ENCODE measurements around the gene LIN7C.
"Not testable (repeated sequence)": the region's sequence is repeated elsewhere in the genome, so short reads cannot be mapped to it uniquely, and the experiment has no call there.

The LIN7C gene

DNA sequence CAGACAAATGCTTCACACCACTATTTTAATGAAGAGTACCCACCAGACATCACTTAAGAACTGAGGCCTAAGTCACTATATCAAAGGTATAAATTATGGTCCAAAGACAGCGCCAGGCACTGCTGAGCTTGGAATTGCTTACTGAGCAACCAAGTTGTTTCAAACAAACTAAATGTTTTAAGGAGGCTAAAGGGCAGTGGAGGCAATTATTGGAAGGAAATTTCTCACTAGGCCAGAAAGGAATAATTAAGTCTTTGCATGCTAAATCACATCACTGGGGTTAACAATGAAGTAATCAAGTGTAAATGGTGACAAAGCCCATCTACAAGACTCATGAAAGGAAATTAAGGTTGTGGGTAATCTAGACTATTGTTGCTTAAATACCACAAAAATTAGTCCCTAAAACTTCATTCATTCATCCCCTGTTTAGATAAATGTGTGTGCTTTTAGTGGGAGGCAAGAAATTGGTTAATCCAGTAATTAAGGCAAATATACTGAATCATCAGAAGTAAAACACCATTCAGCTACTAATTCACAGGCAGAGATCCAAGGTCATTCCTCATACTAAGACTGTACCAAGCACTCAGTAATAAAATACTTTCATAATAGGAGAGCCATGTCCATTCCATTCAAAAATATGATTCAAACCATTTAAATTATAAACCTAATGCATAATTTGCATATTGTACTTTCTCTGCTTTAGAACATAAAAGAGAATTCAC, 55.2 kb downstream of the LIN7C start:
- no peak for DNase-seq (ENCODE audit: extremely low read depth in 1 of 2, low read depth in 1 of 2)

DNA sequence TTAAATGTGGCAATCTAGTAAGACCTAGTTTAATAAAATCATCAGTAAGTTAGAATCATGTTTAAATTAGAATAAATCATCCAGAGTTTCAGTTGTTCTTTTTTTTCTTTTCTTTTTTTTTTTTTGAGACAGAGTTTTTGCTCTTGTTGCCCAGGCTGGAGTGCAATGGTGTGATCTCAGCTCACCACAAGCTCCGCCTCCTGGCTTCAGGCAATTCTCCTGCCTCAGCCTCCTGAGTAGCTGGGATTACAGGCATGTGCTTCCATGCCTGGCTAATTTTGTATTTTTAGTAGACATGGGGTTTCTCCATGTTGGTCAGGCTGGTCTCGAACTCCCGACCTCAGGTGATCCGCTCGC, 58.4 kb downstream of the LIN7C start:
- DNase-seq (ENCODE audit: extremely low read depth in 1 of 2, low read depth in 1 of 2), result not testable (repeated sequence)

DNA sequence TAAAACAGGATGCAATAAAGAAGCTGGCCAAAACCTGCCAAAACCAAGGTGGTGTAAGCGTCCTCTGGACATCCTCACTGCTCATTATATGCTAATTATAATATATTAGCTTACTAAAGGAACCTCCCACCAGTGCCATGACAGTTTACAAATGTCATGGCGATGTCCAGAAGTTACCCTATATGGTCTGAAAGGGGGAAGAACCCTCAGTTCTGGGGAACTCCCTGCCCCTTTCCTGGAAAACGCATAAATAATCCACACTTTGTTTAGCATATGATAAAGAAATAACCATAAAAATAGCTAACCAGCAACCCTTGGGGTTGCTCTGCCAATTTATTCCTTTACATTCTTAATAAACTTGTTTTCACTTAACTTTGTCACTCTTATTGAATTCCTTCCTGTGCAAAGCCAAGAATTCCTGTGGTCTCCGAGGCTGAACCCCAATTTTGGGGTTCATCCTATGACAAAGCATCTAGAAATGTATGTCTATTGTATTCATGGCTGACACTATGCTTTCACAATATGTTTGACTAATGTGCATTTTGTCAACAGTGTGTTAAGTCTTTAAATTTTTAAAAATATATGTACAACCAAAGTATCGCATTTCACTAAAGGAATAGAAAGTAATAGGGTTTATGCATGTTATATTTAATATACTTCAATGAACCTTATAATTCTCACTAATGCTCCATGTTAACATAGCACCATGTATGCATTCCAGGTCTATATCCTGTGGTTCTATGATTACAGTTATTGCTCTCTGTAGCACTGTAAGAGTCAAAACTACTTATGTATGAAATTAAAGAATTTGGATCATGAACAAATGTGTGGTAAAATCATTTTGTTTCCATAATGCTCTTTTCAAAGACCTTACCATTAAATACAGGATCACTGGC, 59.0 kb downstream of the LIN7C start:
- DNase-seq (ENCODE audit: extremely low read depth in 1 of 2, low read depth in 1 of 2), result no peak

DNA sequence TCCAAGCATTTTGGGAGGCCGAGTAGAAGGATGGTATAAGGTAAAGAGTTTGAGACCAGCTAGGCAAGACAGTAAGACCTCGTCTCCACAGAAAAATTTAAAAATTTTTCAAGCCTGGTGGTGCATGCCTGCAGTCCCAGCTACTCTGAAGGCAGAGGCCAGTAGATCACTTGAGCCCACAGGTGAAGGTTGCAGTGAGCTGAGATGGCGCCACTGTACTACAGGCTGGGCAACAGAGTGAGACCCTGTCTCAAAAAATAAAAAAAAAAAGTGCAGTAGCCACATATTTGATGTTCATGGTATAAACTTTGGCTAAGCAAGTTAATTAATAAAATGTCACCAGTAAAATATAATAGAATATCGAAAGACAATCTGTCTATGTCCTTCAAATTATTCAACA, 60.9 kb downstream of the LIN7C start:
- no peak for DNase-seq (ENCODE audit: extremely low read depth in 1 of 2, low read depth in 1 of 2)

DNA sequence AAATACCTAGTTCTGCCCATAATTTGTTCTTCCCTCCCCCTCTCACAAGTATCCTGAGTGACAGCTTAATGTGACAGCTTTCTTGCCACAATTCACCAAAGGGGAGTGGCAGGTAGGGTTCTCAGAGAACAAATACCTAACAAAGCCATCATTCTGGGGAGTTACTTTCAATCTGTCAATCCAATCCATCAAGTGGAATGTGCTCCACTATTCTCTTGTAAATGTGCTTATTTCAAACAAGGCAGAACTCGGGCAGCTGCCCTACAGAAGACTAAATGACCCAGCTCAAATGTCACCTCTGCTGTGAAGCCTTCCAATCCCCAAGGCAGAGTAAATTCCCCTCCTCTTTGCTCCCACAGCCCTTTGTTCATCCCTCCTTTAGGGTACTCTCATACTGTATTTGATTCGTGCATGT, 61.8 kb downstream of the LIN7C start:
- DNase-seq (ENCODE audit: extremely low read depth in 1 of 2, low read depth in 1 of 2), result no peak

Data from stimulated activated CD8-positive, alpha-beta memory T cell treated with anti-CD3 and anti-CD28 coated beads, Interleukin-7, amount 100 ng/mL, for 48 hours (primary cell).